Left ventricle myocardium inferior (tissue), 1 donor: Measurements from ENCODE around the gene TMEM171. TPM values are rescaled to one million over a fixed set of nuclear protein-coding genes. Genes with fewer than 3 reads are reported as not detected.

Experiments used
- DNase-seq: peaks from one replicate; pipeline ENCODE4 v3.0.0-alpha.2; 2020
- H3K27ac ChIP-seq: fragments of 200-600 bp; replicated peaks from 2 replicates; pipeline ENCODE4 v1.8.0; 2021
- H3K27me3 ChIP-seq: fragments of 200-600 bp; 2 replicates; pipeline ENCODE4 v1.8.0; 2021; ENCODE audit warnings: low read depth
- H3K36me3 ChIP-seq: fragments of 200-600 bp; 2 replicates; pipeline ENCODE4 v1.8.0; 2021
- H3K4me1 ChIP-seq: fragments of 200-600 bp; 2 replicates; pipeline ENCODE4 v1.8.0; 2021
- H3K4me3 ChIP-seq: fragments of 200-600 bp; 2 replicates; pipeline ENCODE4 v1.8.0; 2021; ENCODE audit warnings: mild to moderate bottlenecking, moderate library complexity
- H3K9me3 ChIP-seq: fragments of 200-600 bp; replicated peaks from 2 replicates; pipeline ENCODE4 v1.8.0; 2021
- CTCF ChIP-seq: fragments of 200-600 bp; IDR thresholded peaks from 2 replicates; pipeline ENCODE4 v1.8.0; 2021; ENCODE audit warnings: antibody characterized with exemption, mild to moderate bottlenecking, borderline replicate concordance
- intact Hi-C: fragments of 100-400 bp; cut with micrococcal nuclease; formaldehyde crosslinking; loops from one replicate; pipeline ENCODE4 v1.11.0; 2022
- total RNA-seq: library from RNA; stranded (reverse); fragmentation: NEBNext Ultra II Directional; extraction: Animal tissue kit (Norgen Biotek cat#: 25700); gene quantifications from one replicate; pipeline ENCODE4 v1.2.1, GENCODE V29; 2021
- donor health status: DM: no; HTN: yes; CAD: no; lungs with severe emphysema.

Gene TMEM171
- total RNA-seq, 1 donor from 2014 or later = not detected

GRCh38 chr5:73142035-73142434, 21.7 kb downstream of the TMEM171 start:
- H3K4me1 ChIP-seq = no peaks in the 10 kb centered on the region
- DNase-seq = no peak
- intact Hi-C loops = no loop called here
- TF ChIP-seq CTCF = no peak
- no peaks in the 10 kb centered on the region for H3K36me3 ChIP-seq
- no peak overlapping the region for H3K27ac ChIP-seq
- H3K4me3 ChIP-seq = no peak overlapping the region
- peaks cover 45% of the 10 kb centered on the region for H3K27me3 ChIP-seq
- no peaks in the 10 kb centered on the region for H3K9me3 ChIP-seq

GRCh38 chr5:73143716-73144115, 23.3 kb downstream of the TMEM171 start:
- no peak for TF ChIP-seq CTCF
- H3K27ac ChIP-seq = no peak overlapping the region
- H3K4me3 ChIP-seq = no peak overlapping the region
- intact Hi-C loops = no loop called here
- no peaks in the 10 kb centered on the region for H3K36me3 ChIP-seq
- no peaks in the 10 kb centered on the region for H3K4me1 ChIP-seq
- peaks cover 32% of the 10 kb centered on the region for H3K27me3 ChIP-seq
- no peak for DNase-seq
- H3K9me3 ChIP-seq = no peaks in the 10 kb centered on the region

- no peaks in the 10 kb centered on the region for H3K4me1 ChIP-seq
- H3K27me3 ChIP-seq = peaks cover 9% of the 10 kb centered on the region
- DNase-seq = no peak
- intact Hi-C loops = no loop called here
- H3K36me3 ChIP-seq = no peaks in the 10 kb centered on the region
- H3K9me3 ChIP-seq = no peaks in the 10 kb centered on the region
- no peak for TF ChIP-seq CTCF
- no peak overlapping the region for H3K27ac ChIP-seq
- H3K4me3 ChIP-seq = no peak overlapping the region
These were observed 29.2 kb downstream of the TMEM171 start for GRCh38 chr5:73149540-73149939.

GRCh38 chr5:73150876-73151275, 30.5 kb downstream of the TMEM171 start:
- Histone ChIP-seq H3K36me3 (no peaks in the 10 kb centered on the region), H3K4me1 (no peaks in the 10 kb centered on the region), H3K27me3 (peaks cover 10% of the 10 kb centered on the region), H3K9me3 (no peaks in the 10 kb centered on the region), H3K27ac (no peak overlapping the region), H3K4me3 (no peak overlapping the region)
- intact Hi-C loops = no loop called here
- no peak for DNase-seq
- no peak for TF ChIP-seq CTCF

GRCh38 chr5:73151766-73152410, 31.5 kb downstream of the TMEM171 start:
- intact Hi-C loops = no loop called here
- TF ChIP-seq CTCF = no peak
- no peak overlapping the region for H3K27ac ChIP-seq
- H3K9me3 ChIP-seq = no peaks in the 10 kb centered on the region
- H3K27me3 ChIP-seq = peaks cover 14% of the 10 kb centered on the region
- DNase-seq = no peak
- H3K36me3 ChIP-seq = no peaks in the 10 kb centered on the region
- H3K4me3 ChIP-seq = no peak overlapping the region
- no peaks in the 10 kb centered on the region for H3K4me1 ChIP-seq
